GM12872 (cell line): ENCODE measurements around the gene LDLRAD4.

ENCODE experiments used
- TF ChIP-seq, protein P1 (sequence below): IDR thresholded peaks from 3 replicates; pipeline ENCODE4 v1.5.1; 2011; ENCODE audit warnings: low read depth, mild to moderate bottlenecking, low read length, moderate library complexity; ENCODE audit not compliant: insufficient read depth

LDLRAD4 gene

DNA sequence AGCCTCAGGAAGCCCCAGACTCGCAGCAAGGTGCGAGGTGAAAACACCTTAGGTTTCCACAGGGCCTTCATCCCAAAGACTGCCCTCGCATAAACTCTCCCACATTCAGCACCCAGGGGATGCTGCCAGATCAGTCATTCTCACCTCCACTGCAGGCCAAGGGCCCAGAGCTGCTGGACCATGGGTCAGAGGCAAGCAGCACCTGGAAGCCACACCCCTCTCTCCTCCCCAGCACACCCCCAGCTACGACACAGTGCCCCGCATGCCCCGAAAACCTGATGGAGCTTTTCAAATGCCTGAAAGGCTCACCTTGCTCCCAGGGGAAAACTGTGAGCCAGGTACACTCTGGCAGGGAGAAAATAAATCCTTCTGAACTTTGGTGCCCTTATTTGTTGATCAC is 31.9 kb upstream of the LDLRAD4 start:
- TF ChIP-seq, protein P1, sequence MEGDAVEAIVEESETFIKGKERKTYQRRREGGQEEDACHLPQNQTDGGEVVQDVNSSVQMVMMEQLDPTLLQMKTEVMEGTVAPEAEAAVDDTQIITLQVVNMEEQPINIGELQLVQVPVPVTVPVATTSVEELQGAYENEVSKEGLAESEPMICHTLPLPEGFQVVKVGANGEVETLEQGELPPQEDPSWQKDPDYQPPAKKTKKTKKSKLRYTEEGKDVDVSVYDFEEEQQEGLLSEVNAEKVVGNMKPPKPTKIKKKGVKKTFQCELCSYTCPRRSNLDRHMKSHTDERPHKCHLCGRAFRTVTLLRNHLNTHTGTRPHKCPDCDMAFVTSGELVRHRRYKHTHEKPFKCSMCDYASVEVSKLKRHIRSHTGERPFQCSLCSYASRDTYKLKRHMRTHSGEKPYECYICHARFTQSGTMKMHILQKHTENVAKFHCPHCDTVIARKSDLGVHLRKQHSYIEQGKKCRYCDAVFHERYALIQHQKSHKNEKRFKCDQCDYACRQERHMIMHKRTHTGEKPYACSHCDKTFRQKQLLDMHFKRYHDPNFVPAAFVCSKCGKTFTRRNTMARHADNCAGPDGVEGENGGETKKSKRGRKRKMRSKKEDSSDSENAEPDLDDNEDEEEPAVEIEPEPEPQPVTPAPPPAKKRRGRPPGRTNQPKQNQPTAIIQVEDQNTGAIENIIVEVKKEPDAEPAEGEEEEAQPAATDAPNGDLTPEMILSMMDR = no peak

DNA sequence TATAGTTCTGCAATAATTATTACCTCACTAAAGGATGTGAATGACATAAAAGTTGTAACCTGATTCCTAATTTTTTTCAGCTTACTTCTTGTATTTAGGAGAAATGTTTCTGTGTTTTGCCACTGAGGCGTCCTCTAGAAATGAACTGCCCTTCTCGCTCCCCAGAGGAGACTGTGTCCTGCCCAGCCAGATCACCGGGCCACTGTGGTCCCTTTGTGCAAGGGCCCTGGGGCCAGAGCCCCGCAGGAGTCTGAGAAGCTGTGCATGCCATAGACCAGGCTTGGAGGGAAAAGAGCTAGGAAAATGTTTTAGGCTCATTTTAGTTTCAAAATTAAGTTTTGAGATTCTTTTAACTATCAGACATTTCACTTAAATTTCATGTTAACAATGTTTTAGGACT is 31.1 kb upstream of the LDLRAD4 start:
- TF ChIP-seq, protein P1 = no peak

DNA sequence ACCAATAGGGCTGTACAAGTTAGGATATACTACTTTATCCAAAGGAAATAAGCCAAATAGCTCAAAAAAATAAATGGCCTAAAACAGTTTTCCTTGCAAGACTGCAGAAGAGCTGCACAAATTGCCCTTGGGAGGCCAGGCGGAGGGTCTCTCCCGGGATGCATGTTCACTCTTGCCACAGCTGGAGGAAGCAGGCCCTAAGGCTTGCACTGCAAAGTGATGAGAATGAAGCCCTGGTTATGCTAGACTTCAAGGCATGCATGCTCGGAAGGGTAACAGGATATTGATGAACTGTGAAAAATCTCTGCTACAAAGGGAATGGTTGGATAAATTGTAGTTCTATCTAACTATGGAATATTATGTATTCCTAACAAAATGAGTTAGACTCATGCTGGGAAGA is 27.5 kb upstream of the LDLRAD4 start:
- TF ChIP-seq, protein P1 = no peak

DNA sequence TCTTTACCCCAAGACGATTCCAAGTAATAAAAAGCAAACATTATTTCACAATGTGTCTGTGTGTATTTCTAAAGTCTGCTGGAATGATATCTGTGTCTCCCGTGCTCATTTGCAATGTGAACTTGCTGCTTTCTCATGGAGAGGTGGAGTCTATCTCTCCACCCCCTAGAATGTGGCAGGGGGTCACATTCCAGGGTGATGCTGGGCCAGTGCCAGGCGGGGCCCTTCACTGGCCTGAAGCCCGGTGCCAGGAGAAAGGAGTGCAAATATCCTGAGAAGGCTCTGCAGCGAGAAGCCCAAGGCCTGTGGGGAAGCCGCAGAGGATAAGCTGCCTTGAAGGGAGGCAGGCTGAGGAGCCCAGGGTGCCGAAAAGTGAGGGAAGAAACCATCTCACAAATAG is 26.8 kb upstream of the LDLRAD4 start:
- TF ChIP-seq, protein P1 = no peak

DNA sequence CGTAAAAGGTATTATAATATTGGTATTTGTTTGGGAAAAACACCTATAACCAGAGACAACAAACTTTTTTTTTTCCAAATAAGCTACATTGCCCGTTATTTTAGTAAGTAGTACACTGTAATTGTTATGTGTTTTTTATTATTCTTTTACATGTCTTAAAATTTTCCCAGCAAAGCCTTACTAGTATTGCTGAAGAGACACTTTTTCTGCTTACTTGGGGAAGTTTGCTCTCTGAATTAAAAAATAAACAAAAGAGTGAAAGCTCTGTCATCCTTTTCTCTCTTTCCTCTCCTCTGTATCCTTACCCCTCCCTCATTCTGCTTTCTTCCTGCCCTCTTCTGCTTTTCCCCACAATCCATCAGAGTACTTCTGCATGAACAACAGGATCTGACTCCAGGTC is 25.6 kb upstream of the LDLRAD4 start:
- TF ChIP-seq, protein P1 = no peak

DNA sequence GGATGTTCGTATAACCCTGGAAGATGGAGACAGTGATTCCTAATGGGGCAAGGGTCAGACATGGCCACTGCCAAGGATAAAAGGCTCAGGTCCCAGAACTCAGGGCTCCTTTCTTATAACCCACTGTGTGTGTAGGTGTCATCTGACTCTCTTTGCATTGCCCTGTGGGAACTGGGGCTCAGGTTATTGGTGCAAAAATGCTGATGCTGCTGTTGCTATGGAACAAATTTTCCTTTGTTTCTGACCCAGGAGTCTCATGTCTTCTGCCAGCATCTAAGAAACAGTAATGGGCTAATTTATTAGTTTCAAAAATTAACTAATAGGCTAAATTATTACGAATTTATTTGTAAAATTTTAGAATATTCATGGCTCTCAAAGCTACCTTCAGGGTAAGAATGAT is 24.3 kb upstream of the LDLRAD4 start:
- TF ChIP-seq, protein P1 = no peak

DNA sequence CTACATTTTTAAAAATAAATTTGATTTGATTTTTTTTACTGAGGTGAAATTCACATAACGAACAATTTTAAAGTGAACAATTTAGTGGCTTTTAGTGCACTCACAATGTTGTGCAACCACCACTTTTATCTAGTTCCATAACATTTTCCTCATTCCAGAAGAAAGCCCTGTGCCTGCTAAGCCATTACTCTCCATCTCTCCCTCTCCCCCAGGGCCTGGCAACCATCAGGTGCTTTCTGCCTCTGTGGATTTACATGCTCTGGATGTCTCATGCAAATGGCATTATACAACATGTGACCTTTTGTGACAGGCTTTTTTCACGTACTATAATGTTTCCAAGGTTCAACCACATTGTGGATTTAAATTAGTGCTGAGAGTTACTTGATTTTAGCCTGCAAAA is 19.9 kb upstream of the LDLRAD4 start:
- TF ChIP-seq, protein P1 = no peak

DNA sequence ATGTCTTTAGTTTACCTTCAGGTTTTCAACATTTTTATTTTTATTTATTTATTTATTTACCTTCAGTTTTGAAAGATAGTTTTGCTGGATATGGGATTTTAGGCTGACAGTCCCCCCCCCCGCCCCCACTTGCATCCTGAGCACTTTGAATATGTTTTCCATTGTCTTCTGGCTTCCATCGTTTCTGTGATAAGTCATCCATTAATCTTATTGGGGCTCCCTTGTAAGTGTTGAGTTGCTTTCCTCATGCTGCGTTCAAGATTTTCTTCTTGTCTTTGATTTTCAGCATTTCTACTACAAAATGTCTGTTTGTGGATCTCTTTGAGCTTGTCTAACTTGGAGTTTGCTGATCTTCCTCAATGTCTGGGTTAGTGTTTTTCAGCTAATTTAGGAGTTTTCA is 19.4 kb upstream of the LDLRAD4 start:
- TF ChIP-seq, protein P1 = no peak
